Kidney tubule cell (primary cell): ENCODE measurements around the gene TMEM184A.

Source experiments
- DNase-seq: peaks from one replicate; pipeline ENCODE4 v3.0.0-alpha.2; 2018; ENCODE audit warnings: low spot score

TMEM184A gene

GRCh38 chr7:1501487-1502270, 54.3 kb downstream of the TMEM184A start:
- DNase-seq: no peak

DNA sequence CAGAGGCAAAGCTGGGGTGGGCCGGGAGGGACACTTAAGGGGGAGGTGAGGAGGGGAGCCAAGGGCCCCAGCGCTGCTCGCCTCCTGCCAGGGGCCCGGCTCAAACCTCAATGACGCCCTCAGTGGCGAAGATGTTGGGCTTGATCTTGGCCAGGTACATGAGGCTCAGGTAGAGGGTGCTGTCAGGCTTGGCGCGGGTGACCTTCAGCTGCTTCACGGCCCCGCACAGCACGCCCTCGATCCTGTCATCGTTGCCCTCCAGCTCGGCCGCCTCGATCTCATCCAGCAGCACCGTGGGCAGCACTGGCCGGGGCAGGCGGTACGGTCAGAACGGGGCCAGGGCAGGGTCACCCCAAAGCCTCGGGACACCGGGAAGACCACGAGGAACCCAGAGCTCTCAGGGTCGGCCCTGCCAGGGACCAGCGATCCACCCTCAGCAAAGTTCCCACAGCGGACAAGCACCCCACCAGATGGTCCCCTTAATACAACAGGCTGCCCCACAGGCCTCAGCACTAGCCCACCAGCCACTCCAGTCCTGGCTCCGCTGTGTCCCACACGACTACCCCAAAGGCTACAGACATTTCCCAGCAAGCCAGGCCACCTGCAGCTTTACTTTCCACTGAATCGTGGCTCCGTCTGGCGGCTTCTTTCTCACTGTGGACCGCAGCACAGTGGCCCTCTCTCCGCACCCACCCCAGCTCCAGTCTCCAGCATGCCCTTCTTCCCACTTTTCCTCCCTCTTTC, 55.8 kb downstream of the TMEM184A start:
- DNase-seq: no peak

DNA sequence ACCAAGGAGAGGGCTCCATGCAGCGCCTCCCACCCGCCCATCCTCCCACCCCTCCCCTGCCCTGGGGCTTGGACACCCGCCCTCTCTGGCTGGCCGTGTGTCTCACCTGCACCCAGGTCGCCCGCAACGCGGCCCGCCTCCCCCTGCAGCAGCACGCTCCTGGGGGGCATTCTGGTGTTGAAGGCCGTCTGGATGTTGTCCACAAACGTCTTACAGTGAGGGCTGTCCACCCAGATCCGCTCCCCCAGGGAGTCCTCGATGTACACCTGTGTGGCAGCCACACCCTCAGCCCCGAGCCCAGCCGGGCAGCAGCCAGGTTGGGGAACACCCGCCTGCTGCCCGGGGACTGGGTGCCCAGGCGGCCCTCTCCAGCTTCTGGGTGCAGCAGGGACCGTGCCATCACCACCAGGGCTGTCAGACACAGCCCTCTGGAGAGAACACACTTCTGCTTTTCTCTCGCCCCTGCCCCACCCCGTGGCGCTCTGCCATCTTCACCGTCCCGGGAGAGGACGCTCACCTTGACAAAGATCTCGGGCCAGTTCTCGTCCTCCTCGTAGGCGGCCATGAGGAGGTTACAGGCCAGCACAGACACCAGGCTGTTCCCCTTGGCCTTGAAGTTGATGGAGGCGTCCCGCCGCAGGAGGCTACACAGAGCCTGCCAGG, 56.5 kb downstream of the TMEM184A start:
- no peak for DNase-seq

GRCh38 chr7:1498370-1499305, 57.4 kb downstream of the TMEM184A start:
- DNase-seq: no peak

DNA sequence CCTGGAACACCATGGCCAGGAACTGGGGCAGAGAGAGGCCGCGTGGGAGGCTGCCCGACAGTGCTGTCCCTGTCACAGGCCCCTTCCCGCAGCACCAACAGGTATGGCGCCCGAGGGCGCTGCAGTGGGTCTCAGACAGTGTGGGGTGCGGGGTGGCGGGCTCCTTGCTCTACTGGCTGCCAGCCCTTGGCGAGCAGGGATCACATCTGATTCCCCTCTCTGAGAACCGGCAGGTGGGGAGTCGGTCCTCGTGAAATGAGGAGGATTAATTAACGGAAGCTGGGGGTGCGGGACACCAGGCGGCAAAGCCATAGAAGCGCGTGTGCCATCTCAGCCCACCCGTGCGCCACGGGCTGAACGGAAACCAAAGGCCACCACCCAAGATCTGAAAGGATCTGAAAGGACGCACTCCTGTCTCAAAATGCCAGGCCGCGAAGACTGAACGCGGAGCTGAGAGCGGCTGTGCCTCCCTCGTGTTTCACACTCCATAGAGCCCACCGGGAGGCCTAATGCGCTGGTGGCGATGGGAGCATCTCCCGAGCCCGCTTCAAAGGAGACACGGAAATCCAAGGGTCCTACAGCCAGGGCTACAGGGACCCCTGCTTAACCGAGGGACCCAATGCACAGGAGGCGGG, 58.6 kb downstream of the TMEM184A start:
- DNase-seq: no peak

DNA sequence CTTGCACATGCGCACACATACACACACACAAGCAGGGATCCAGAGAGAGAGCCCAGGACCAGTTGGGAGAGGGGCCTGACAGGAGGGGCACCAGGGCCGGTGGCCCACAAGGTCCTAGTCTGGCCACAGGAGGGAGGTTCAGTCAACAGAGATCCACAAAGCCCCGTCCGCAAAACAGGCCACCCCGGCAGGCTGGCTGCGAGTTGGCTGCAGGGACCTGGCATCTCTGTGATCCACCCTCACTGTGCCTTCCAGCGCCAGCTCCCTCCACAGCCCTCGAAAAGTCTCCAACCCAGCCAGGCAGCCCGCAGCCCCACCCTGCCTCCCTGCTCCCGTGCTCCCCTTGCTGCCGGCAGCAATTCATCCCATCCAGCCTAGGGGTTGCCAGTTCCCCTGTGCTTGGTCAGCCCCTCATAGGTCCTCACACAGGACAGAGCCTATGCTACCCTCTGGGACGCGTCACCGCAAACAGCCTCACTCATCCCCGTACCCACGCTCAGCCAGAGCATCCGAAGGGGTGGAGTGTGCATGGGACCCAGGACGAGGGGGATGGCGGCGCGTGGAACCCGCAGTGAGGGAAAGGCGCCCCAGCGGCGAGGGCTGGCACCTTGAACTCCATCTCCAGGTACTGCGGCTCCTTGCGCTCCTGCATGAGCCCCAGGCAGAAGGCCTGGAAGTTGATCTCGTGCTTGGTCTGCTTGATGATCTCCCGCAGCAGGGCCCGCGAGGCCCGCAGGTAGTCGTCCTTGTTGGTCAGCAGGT, 59.3 kb downstream of the TMEM184A start:
- DNase-seq: no peak

DNA sequence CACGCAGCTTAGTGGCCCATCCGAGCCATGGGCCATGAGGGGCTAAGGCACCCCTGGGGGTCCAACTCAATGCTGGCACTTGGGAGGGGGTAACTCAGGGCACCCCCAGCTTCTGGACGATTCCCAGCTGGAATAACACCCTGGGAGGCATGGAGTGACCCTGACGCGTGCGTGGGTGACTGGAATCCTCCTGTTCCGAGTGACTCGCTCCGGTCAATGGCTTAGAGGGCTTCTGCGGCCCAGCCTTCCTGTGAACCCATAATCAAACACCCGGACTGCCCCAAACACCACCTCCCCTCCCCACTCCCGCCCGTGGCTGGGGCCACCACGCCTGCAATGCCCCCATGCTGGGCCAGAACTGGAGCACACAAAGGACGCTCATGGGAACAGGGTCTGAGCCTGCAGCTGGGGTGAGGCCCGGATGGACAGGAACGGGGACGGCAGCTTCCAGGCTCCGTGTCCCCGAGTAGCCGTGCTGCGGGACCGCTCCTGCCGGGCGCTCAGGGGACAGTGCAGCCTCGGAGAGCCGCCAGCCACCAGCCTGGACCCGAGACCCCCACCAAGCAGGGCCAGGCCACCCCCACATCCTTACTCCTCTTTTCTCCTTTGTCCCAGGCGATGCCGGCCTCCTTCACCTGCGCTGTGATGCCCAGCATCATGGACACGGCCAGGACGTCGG, 60.3 kb downstream of the TMEM184A start:
- no peak for DNase-seq

DNA sequence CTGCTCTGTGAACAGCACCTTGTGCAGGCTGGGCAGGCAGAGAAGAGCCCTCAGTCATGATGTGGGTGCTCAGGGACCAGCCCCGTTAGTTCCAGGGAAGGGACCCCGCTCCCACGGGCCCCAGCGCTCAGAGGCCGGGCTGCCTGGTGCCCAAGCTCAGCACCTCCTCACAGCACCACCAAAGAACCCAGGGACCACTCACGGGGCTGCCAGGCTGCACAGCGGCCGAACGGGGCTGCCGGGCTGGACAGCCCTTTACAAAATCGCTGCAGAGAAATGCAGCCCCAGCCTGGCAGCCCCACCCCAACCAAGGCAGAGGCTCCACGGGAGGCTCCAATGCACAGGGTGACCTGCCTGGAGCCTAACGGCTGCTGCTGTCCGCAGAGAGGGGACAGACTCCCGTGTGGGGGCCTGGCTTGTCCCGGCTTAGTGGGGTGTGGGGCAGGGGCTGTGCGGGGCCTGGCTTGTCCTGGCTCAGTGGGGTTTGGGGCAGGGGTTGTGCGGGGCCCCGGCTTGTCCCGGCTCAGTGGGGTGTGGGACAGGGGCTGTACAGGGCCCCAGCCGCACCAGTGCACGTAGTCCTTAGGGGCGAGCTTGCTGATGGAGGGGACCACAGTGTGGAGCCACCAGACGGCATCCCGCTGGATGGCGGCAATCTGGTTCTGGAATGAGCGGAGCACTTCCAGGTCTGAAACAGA, 61.0 kb downstream of the TMEM184A start:
- DNase-seq: no peak

GRCh38 chr7:1494447-1494846, 61.6 kb downstream of the TMEM184A start:
- DNase-seq: no peak

DNA sequence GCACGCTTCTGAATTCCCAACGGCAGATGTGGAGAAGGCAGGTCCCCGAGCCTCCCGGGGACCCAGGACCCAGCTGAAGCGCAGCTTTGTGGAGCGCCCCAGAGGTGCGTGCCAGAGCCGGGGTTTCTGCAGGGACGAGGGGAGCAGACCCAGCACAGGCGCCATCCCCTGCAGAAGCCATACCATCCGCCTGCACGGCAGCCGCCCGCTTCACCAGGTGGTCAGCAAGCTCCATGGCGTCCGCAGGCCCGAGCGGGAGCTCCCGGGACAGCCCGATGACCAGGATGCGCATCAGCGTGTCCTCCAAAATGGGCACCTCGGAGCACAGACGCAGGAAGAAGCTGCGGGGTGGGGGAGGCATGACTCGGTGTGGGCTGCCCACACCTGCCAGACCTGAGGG, 62.4 kb downstream of the TMEM184A start:
- DNase-seq: no peak

- DNase-seq: no peak
Observed at GRCh38 chr7:1493129-1493528, 62.9 kb downstream of the TMEM184A start.

DNA sequence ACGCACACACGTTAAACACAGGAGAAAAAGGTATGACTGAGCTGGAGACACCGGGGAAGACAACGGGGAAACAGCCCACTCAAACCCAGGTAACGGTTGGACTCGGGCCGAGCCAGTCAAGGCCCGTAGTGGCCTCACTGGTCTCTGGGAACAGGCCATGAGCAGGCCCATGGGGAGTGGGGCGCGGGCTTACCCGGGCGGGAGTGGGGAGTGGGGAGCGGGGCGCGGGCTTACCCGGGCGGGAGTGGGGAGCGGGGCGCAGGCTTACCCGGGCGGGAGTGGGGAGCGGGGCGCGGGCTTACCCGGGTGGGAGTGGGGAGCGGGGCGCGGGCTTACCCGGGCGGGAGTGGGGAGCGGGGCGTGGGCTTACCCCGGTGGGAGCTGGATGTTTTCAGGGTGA, 63.4 kb downstream of the TMEM184A start:
- DNase-seq: no peak
